GM12892 (cell line): Measurements from ENCODE around the gene LLPH.

Experiments used
- DNase-seq: peaks from one replicate; pipeline ENCODE4 v3.0.0; 2011; ENCODE audit not compliant: insufficient read length
- FAIRE-seq: peaks from 2 replicates; lab custom pipeline; 2011; peaks lifted over from hg19 to GRCh38; lab: Jason Lieb, UNC
- POLR2A ChIP-seq: IDR thresholded peaks from 2 replicates; pipeline ENCODE4 v1.6.1; 2011; ENCODE audit warnings: low read depth, low read length, control low read depth
- POLR2AphosphoS5 ChIP-seq: IDR thresholded peaks from 2 replicates; pipeline ENCODE4 v1.6.1; 2011; ENCODE audit warnings: low read depth, low read length, control low read depth
- TAF1 ChIP-seq: IDR thresholded peaks from 2 replicates; pipeline ENCODE4 v1.6.1; 2011; ENCODE audit warnings: low read depth, mild to moderate bottlenecking, control low read depth, low read length, borderline replicate concordance

LLPH gene

GRCh38 chr12:66139328-66139727 is 8.8 kb upstream of the LLPH start:
- FAIRE-seq, result peak; percentile 27
- no peak for DNase-seq
- TF ChIP-seq TAF1 (no peak), POLR2AphosphoS5 (no peak), POLR2A (no peak)

GRCh38 chr12:66137937-66138336 is 7.4 kb upstream of the LLPH start:
- TF ChIP-seq TAF1 (no peak), POLR2A (no peak), POLR2AphosphoS5 (no peak)
- FAIRE-seq (no peak), DNase-seq (no peak)

- FAIRE-seq, result no peak
- TF ChIP-seq POLR2AphosphoS5, result no peak
- no peak for TF ChIP-seq POLR2A
- no peak for TF ChIP-seq TAF1
- DNase-seq, result no peak
Observed at GRCh38 chr12:66132408-66132807, 1.9 kb upstream of the LLPH start.

DNA sequence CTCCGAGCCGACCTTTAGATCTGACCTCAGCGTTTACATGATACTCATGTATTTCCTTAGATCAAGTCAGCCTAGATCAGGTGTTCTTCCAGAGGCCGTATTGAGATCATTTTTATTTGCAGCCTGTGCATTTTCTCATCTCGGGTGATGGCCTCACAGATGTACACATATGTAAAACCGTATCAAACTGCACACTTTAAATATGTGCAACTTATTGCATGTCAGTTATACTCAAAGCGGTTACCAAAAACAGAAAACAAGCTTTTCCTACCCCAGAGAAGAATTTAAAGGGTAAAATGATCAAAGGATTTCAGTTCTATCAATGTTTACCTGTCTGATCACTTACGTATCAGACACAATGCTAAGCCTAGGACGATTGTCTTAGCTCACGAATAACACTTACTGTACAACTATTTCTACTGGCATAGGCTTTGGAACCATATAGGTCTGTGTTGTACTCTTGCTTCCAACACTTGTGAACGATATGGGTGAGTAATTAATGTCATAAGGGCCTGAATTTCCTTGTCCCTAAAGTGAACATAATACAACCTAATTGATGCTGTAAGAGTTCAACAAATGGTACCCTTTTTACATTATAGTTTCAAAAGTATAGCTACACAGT is 628 bp upstream of the LLPH start:
- TF ChIP-seq POLR2AphosphoS5, result no peak
- no peak for TF ChIP-seq TAF1
- TF ChIP-seq POLR2A, result no peak
- DNase-seq, result no peak
- FAIRE-seq, result peak; percentile 81

DNA sequence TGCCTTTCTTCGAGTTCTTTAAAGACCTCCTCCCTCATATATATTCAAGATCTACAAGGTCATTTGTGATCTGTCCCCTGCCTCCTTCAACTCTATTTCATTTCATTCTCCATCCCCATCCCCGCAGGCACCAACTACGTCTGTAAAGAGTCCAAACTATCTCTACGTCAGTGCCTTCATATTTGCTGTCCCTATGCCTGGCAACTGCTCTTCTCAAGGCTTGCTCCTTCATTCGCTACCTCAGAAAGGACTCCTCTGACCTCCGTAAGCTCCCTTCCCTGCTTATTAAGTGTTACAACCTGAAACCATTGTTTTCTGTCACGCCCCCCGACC is 650 bp downstream of the LLPH start:
- FAIRE-seq (no peak), DNase-seq (no peak)
- TF ChIP-seq POLR2A (no peak), POLR2AphosphoS5 (no peak), TAF1 (no peak)

GRCh38 chr12:66127650-66128049 is 2.9 kb downstream of the LLPH start:
- TF ChIP-seq POLR2A (no peak), POLR2AphosphoS5 (no peak), TAF1 (no peak)
- FAIRE-seq, result no peak
- DNase-seq, result no peak

DNA sequence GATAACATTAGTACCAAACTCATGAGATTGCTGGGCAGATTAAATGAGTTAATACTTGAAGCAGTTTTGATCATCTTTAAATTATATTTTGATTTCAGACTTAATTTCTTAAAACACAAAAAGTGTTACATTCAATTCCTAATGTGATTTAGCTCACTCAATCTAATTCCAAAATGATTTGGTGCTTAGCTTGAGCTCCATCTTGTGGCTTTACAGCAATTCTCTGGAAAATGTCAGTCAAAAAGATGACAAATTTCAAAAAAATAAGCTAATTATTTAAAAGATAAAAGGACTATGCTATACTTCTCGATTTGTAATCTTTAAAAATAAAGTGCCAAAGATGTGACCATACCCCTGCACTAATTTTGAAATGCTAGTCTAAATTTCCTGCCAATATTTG is 10.1 kb downstream of the LLPH start:
- no peak for DNase-seq
- TF ChIP-seq TAF1, result no peak
- FAIRE-seq, result no peak

DNA sequence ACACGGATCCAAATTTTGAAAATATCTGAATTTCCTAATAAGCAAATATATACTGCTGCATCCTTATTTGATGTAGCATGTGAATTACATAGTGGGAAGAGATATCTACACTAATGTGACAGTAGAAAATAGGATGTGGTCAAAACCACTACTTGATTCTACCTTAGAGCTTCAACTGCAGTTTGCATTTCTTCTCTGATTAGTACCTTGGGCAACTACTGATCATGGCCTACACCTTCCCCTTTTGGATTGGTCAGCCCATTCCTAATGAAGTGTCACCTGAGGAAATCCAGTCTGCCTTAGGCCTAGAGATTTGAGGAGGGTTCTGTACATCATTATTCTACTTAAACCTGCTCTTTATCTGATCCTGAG is 10.7 kb downstream of the LLPH start:
- TF ChIP-seq POLR2A, result no peak
- TF ChIP-seq TAF1, result no peak
- no peak for TF ChIP-seq POLR2AphosphoS5
- FAIRE-seq, result no peak
- DNase-seq, result no peak

GRCh38 chr12:66119229-66119869 is 11.2 kb downstream of the LLPH start:
- no peak for TF ChIP-seq TAF1
- TF ChIP-seq POLR2AphosphoS5, result no peak
- DNase-seq (no peak), FAIRE-seq (no peak)

GRCh38 chr12:66118240-66118891 is 12.2 kb downstream of the LLPH start:
- DNase-seq (no peak), FAIRE-seq (no peak)
- no peak for TF ChIP-seq TAF1

DNA sequence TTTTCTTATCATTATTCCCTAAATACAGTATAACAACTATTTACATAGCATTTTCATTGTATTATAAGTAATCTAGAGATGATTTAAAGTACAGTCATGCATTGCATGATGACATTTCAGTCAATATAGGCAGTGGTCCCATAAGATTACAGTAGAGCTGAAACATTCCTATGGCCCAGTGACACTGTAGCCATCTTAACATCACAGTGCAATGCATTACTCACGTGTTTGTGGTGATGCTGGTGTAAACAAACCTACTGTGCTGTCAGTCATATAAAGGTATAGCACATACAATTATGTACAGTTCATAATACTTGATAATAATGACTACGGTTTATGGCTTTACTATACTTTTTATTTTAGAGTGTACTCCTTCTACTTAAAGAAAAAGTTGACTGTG is 13.3 kb downstream of the LLPH start:
- TF ChIP-seq TAF1 (no peak), POLR2AphosphoS5 (no peak), POLR2A (no peak)
- FAIRE-seq, result no peak
- DNase-seq, result no peak

DNA sequence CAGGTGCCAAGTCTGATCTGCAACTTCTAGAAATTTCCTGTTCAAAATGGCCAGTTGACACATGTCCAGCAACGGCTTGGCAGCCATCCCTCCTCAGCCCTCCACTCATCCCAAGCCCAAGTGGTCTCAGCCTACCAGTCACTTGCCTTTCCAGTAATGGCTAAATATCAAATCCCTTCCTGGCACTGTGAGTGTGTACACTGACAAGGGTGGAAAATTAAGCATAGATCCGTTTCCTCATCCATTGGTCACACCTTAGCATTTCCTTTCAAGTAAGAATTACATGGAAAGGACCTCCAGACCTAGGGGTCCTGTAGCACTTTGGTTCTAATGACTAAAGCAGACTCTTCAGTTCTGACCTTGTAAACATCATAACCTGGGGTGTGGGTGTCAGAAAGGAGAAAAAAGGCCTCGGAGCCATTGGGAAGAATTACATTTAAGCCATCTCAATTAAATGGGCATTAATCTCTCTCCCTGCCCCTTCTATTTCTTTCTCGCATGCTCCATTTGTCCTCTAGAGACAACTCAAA is 15.4 kb downstream of the LLPH start:
- TF ChIP-seq POLR2AphosphoS5, result no peak
- TF ChIP-seq POLR2A, result no peak
- TF ChIP-seq TAF1, result no peak
- DNase-seq (no peak), FAIRE-seq (no peak)
